Colonic mucosa (tissue), 4 donors: Measurements from ENCODE around the gene COMMD2. TPM values are rescaled to one million over a fixed set of nuclear protein-coding genes. Genes with fewer than 3 reads are reported as not detected.
A peak's percentile ranks its signal among the peaks of the same experiment; 100 is the strongest.

Experiments
- DNase-seq: peaks from one replicate; pipeline ENCODE4 v3.0.0-alpha.2; 2020
- H3K27ac ChIP-seq: fragments of 200-600 bp; one replicate; pipeline ENCODE4 v1.8.0; 2021
- H3K27me3 ChIP-seq: fragments of 200-600 bp; one replicate; pipeline ENCODE4 v1.8.0; 2021
- H3K36me3 ChIP-seq: fragments of 200-600 bp; one replicate; pipeline ENCODE4 v1.8.0; 2021
- H3K4me1 ChIP-seq: fragments of 200-600 bp; one replicate; pipeline ENCODE4 v1.8.0; 2021; ENCODE audit warnings: mild to moderate bottlenecking
- H3K4me3 ChIP-seq: fragments of 200-600 bp; one replicate; pipeline ENCODE4 v1.8.0; 2021
- H3K9ac ChIP-seq, 2 donors: one replicate each; pipeline ENCODE4 v1.7.0; 2013; ENCODE audit warnings: control low read depth in 2 of 2, low read depth in 2 of 2, low read length in 2 of 2
- H3K9me3 ChIP-seq: fragments of 200-600 bp; one replicate; pipeline ENCODE4 v1.8.0; 2021
- CTCF ChIP-seq: fragments of 200-600 bp; IDR thresholded peaks from one replicate; pipeline ENCODE4 v1.8.0; 2022; ENCODE audit warnings: antibody characterized with exemption, mild to moderate bottlenecking
- intact Hi-C: fragments of 100-400 bp; cut with DNase I; formaldehyde crosslinking; loops from one replicate; pipeline ENCODE4 v1.14.1; 2022
- total RNA-seq, 2 donors: library from RNA; stranded (reverse); fragmentation: NEBNext Ultra II Directional in 1 of 2; extraction: Animal tissue kit (Norgen Biotek cat#: 25700) in 1 of 2; gene quantifications; one replicate each; pipeline ENCODE4 v1.2.1, GENCODE V29; 2021
- donor health status: healthy.
- donor health status: DM: no; HTN: no; CAD: no.
- donor health status: DM: no; HTN: no; CAD: no.

Gene COMMD2
- total RNA-seq, 2 donors from 2014 or later: 22.5 to 30.7 TPM

GRCh38 chr3:149720918-149721317, 31.4 kb downstream of the COMMD2 start:
- TF ChIP-seq CTCF: no peak
- Histone ChIP-seq H3K9me3 (no peaks in the 10 kb centered on the region), H3K9ac (no peak overlapping the region), H3K27ac (no peak overlapping the region), H3K27me3 (no peaks in the 10 kb centered on the region), H3K4me1 (no peaks in the 10 kb centered on the region), H3K4me3 (no peak overlapping the region), H3K36me3 (no peaks in the 10 kb centered on the region)
- no peak for DNase-seq
- intact Hi-C loops: no loop called here

- H3K9ac ChIP-seq: peak overlapping the region in 1 of 2 donors; percentile 46
- no peak overlapping the region for H3K4me3 ChIP-seq
- no peaks in the 10 kb centered on the region for H3K9me3 ChIP-seq
- intact Hi-C loops: loop anchor here (2.0 kb wide), 2 partner anchors 147 to 205 kb away; no protein-coding TSS in a partner anchor
- peak; percentile 62 for TF ChIP-seq CTCF
- H3K4me1 ChIP-seq: no peaks in the 10 kb centered on the region
- no peaks in the 10 kb centered on the region for H3K27me3 ChIP-seq
- no peak overlapping the region for H3K27ac ChIP-seq
- peak; percentile 48 for DNase-seq
- no peaks in the 10 kb centered on the region for H3K36me3 ChIP-seq
These were observed 34.8 kb downstream of the COMMD2 start for GRCh38 chr3:149717391-149718056.

GRCh38 chr3:149716984-149717383, 35.3 kb downstream of the COMMD2 start:
- Histone ChIP-seq H3K4me1 (no peaks in the 10 kb centered on the region), H3K27ac (no peak overlapping the region), H3K27me3 (no peaks in the 10 kb centered on the region), H3K9ac (peak overlapping the region; percentile 33 to 46), H3K4me3 (no peak overlapping the region), H3K36me3 (no peaks in the 10 kb centered on the region), H3K9me3 (no peaks in the 10 kb centered on the region)
- intact Hi-C loops: loop anchor here (2.0 kb wide), 1 partner anchor 204 kb away; no protein-coding TSS in a partner anchor
- no peak for TF ChIP-seq CTCF
- no peak for DNase-seq

DNA sequence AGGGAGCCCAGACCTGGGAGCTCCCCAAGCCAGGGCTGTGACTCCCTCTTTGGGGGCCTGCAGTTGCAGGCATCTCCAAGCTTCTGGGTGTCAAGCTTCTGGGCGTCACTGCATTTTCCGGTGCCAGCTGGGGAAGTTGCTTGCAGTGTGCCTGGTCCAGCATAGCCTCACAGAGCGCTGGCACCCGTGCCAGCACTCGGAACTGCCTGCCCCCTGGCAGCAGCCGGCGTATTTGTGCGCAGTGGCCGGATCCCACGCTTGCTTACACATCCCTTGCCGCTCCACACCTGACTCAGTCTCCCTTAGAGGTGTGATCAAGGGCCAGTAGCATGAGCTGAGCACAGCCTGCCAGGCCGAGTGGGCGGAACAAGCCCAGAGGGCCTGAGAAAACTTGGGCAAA, 37.0 kb downstream of the COMMD2 start:
- Histone ChIP-seq H3K27ac (no peak overlapping the region), H3K4me1 (no peaks in the 10 kb centered on the region), H3K27me3 (no peaks in the 10 kb centered on the region), H3K4me3 (no peak overlapping the region), H3K9me3 (no peaks in the 10 kb centered on the region), H3K36me3 (no peaks in the 10 kb centered on the region), H3K9ac (no peak overlapping the region)
- no peak for DNase-seq
- TF ChIP-seq CTCF: no peak
- intact Hi-C loops: no loop called here

DNA sequence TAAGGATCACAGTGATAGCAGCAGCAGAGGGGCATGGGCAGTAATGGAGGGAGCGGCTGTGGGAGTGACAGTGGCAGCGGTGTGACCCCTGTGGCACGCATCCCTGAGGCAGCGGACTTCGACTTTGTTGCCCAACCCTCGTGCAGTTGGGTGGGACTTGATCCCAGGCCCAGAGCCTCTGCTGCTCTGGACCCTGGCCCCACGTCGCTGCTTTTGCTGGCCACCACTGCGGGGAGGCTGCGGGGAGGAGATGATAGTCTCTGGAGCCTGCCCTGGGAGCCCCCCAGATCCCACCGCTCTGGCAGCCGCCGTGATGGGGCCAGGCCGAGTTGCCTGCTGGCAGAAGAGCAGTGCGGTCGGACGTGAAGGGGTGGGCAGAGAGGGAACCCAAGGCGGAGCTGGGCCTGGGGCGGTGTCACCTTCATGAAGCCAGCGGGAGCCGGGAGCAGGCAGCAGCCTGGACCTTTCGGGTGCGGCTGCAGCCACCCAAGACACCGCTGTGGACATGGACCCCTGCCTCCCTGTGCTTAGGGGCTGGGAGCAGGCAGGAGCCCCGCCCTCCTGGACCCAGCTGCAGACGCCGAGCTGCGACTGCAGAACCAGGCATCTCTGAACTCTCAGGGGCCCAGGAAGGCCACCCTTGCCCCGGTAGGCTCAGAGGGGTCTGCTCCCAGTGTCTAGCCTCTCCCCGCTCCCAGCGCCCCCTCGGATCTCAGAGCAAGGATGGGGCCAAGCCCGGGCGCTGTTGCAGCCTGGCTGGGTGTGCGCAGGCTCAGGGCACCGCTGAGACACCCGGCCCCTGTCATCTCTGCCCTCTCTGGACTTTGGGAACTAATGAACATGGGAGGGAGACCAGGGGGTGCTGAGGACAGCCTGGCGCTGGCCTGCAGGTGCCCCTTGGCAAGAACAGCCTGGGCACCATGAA, 38.3 kb downstream of the COMMD2 start:
- intact Hi-C loops: no loop called here
- no peaks in the 10 kb centered on the region for H3K4me1 ChIP-seq
- no peak overlapping the region for H3K9ac ChIP-seq
- TF ChIP-seq CTCF: no peak
- H3K27me3 ChIP-seq: no peaks in the 10 kb centered on the region
- H3K27ac ChIP-seq: no peak overlapping the region
- no peaks in the 10 kb centered on the region for H3K36me3 ChIP-seq
- H3K4me3 ChIP-seq: no peak overlapping the region
- no peaks in the 10 kb centered on the region for H3K9me3 ChIP-seq
- DNase-seq: no peak
